GM19328 (cell line): ENCODE measurements around the gene NHP2.
"Not testable (repeated sequence)": the region's sequence is repeated elsewhere in the genome, so short reads cannot be mapped to it uniquely, and the experiment has no call there.

Experiments used
- ATAC-seq: cut with Tn5 transposase; IDR thresholded peaks from one replicate; pipeline ENCODE4 v1.9.1; 2021; ENCODE audit warnings: mild to moderate bottlenecking, moderate library complexity; ENCODE audit not compliant: unreplicated experiment

The NHP2 gene

DNA sequence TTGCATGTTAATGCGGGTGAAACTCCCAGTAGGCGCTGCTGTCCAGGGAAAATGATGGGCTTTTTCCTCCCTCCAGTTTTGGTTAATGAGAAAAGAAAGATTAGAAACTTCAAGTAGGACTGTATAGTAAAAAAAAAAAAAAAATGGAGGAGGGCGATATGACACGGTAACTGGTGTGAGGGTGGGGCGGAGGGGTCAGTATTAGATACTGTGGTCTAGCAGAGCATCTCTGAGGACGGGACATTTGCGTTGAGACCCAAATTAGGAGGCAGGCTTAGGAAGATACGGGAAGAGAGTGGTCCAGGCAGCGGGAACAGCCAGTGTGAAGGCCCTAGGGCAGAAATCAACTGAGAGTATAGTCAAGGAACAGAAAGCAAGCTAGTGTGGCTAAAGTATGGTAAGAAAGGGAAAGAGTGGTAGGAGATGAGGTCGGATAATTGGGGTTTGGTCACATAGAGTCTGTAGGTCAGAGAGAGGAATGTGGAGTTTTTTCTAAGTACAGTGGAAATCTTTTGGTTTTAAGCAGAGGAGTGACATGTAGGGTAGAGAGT is 22.2 kb downstream of the NHP2 start:
- ATAC-seq = no peak

DNA sequence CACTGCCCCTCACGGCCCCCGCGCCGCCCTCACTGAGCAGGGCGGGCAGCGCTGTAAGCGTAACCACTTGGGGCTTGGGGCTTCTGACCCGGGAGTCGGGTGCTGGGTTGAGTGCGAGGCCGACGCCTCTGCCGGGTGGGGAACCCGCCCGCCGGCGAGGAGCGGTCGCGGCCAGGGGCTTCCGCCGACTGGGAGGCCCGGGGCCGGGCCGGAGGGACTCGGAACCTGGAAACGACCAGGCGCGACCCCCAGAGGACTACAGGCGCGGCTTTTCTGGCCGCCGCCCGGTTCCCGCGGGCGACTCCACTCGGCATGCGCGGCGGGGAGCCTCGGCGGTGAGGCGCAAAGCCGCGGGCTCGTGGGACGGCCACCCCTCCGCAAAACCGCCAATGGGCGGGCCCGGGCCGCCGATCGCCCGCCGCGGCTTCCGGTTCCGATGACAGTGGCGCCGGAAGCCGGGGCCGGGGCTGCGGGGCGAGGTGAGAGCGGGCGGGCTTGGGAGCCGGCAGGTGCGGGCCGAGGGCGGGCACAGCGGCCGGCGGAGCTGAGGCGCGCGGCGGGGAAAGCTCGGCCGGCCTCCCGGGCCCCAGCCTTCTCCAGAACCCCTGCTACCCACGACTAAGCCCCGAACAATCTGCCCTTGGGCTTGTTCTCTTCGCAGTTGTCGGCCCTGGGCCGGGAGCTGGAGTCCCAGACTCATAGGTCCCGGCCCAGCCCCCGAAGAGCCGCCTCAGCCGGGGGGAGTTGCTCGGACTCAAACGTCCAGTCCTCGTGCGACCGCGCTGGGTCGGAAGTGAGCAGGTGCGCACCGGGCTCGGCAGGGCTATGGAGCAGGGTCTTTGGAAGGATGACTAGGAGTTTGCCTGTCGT is 22.9 kb downstream of the NHP2 start, which contains the start of gene RMND5B:
Gene RMND5B (plus strand): TSS at position 439 of the 870 bp plus-strand sequence. CDS start 7,106 bp downstream, outside the sequence.
- peak; percentile 85 for ATAC-seq

DNA sequence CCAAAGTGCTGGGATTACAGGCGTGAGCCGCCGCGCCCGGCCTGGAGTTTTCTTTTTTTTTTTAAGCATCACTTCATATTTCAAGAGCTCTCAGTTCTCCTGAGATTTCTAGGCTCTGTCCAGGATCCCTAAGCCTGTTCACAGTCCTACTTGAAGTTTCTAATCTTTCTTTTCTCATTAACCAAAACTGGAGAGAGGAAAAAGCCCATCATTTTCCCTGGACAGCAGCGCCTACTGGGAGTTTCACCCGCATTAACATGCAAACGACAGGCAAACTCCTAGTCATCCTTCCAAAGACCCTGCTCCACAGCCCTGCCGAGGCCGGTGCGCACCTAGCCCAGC is 23.5 kb downstream of the NHP2 start:
- not testable (repeated sequence) for ATAC-seq

DNA sequence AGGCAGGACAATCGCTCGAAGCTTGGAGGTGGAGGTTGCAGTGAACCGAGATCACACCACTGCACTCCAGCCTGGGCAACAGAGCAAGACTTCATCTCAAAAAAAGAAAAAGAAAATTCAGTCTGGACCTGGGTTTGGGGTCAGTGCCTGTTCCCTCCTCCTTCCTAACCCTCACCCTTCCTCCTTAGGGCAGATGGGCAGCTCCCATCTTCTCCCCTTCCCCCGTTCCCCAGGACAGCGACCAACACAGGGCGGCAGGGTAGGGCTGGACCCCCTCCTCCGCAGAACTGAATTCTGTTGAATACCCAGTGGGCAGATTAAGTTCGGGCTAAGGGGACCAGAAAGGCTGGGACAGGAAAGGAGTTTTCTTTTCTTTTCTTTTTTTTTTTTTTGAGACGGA is 24.4 kb downstream of the NHP2 start:
- ATAC-seq = no peak

DNA sequence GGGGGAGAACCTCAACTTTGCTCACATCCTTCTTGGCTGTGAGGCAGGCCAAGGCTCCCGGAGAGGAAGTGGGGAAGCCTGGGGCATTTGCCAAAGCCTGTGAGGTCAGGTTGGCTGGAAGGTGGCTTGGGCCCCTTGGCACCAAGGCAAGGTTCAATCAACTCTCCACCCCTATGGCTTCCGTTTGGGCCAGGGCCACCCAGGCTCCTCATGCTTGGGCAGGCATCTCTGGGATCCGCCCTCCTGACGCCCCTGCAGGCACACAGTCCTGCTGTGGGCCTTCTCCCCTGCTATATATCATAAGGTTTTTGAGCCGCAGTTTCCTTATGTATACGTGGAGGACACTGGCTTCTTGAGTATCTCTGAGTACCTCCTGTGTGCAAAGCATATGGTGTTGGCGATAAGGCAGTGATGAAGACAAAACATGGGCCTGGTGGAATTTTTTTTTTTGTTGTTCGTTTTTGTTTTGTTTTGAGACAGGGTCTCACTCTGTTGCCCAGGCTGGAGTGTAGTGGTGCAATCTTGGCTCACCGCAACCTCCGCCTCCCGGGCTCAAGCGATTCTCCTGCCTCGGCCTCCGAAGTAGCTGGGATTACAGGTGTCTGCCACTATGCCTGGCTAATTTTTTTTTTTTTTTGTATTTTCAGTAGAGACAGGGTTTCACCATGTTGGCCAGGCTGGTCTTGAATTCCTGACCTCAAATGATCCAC is 26.2 kb downstream of the NHP2 start:
- ATAC-seq = not testable (repeated sequence)

DNA sequence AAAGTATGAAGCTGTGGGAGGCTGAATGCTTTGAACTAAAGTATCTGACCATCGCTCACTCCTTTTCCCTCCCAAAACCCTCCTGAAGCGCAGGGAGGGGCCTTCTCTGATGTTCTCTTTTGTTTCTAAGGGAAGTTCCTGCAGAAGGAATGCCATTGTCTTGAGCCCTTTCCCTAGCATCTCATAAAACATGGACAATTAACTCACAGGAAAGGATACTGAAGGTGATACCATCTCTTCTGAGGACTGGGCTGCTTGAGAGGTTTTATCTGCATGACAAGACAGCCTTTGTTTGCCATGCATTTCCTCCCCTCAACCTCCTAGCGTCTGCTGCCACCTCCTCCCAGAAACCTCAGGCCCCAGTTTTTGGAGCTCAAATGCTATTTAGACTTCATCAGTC is 27.1 kb downstream of the NHP2 start:
- no peak for ATAC-seq

DNA sequence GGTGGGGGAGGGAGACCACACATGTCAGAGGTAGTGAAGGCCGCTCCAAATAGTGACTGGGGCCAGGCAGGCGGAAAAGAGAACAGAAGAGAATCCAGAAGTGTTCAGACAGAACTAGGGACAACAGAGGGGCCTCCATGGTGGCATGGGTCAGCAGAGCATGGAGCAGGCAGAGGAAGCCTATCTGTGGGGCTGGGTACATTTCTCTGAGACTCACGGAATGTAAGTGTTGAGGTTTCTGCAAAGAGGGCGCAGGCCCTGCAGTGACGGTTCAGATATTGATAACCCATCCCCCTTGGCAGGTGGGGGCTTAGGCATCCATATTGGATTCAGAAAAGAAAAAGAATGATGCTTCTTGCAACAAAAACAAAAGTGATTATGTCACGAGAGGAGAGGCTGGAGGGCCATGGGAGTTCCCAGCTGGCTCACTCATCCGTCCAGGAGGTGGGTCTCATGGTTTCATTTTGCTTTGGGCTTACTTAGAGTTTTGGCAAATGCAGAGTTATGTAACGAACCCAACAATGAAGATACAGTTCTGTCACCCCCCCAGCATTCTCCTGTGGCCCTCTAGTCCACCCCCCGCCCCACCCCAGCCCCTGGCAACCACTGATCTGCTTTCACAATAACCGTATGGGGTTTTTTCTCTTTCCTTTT is 28.3 kb downstream of the NHP2 start:
- no peak for ATAC-seq

DNA sequence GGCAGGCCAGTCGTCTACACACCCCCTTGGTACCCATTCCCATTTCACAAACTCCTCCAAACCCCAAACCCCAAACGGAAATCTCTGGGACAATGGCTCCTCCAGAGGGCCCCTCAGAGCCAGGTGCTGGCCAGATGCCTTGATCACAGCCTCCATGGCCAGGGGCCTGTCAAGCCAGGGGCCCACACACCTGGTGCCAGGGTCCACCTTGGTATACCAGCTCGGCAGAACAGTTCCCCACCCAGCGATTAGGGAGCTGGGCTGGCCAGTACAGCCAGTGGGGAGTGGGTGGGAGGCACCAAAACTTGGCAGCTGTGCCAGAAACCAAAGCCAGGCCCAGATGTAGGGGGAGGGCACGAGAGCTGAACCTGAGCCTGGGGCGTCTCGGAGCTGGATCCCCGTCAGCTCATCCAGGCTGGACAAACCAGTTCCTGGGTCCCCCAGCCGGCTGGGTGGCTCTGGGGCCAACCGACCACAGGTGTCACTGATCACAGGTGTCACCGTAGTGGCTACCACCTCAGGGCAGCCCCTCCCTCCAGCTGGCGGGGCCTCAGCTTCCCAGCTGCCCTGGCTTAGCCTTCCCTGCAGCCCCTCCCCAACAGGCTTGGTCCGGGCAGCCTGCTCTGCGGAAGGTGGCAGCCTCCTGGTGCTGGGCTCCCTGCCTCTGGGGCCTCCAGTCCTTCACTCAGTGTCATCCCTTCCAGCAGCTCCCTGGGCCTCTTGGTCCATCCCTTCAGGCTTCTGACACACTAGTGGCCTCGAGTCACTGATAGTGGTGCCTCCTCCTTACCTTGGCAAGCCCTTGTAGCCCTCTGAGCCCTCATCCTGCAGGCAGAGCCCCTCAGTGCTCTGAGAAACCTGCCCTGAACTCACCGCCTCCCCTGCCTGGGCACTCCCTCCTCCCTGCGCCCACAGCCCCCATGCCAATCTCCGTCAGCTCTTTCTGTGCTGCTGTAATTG is 29.4 kb downstream of the NHP2 start:
- ATAC-seq = no peak

DNA sequence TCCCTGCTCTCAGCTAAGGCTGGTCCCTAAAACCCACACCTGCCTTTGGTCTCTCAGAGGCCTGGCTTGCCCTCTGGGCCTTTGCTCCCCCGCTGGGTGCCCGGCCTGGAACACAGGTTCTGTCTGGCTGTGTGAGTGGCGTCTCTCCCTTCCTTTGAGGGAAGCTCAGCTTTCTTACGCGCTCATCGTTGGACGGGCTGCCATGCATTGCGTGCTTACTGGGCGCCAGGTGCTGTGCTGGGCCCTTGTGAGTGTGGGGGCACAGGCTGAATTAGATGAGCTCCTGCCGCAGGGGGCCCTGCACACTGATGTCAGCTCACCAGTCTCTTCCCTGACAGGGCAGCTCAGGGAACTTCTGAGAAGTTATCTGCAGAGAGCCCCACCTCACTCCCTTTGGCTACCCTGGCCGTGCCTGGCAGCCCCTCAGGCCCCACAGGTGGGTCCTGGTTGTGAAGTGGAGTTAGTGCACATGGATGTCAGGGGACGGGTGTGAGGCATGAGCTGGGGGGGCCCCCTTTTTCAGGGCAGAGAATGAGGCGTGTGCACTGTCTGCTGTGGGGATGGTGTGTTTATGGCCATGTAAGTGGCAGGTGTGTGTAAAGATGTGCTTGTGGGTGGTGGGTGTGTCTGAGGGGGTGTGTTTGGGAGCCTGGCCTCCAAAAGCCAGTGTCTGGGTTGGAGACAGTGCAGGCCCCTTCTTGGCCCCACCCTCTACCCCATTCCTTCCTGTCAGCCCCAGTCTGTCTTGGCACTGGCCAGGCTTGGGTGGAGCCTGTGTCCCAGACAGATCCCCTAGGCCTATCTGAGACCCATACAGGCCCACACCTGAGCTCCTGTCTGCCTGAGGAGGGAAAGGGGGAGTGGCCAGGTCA is 30.4 kb downstream of the NHP2 start:
- no peak for ATAC-seq

DNA sequence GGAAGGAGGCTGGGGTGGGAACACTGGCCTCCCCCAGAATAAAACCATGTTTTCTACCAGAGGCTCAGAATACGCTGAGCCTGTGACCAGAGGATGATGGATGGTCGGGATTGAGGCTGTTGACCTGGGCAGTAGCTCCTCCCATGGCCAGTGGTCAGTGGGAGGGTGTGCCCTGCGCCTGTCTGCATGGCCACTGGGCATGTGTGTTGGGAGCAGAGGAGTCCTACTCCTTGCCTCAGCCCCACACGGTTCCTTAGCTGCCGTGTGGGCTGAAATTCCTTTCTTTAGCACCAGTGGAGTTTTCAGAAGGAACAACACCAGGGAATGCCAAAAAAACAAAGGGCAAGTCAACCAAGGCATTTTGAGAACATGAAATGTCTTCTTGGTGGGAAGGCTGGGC is 31.3 kb downstream of the NHP2 start:
- no peak for ATAC-seq

DNA sequence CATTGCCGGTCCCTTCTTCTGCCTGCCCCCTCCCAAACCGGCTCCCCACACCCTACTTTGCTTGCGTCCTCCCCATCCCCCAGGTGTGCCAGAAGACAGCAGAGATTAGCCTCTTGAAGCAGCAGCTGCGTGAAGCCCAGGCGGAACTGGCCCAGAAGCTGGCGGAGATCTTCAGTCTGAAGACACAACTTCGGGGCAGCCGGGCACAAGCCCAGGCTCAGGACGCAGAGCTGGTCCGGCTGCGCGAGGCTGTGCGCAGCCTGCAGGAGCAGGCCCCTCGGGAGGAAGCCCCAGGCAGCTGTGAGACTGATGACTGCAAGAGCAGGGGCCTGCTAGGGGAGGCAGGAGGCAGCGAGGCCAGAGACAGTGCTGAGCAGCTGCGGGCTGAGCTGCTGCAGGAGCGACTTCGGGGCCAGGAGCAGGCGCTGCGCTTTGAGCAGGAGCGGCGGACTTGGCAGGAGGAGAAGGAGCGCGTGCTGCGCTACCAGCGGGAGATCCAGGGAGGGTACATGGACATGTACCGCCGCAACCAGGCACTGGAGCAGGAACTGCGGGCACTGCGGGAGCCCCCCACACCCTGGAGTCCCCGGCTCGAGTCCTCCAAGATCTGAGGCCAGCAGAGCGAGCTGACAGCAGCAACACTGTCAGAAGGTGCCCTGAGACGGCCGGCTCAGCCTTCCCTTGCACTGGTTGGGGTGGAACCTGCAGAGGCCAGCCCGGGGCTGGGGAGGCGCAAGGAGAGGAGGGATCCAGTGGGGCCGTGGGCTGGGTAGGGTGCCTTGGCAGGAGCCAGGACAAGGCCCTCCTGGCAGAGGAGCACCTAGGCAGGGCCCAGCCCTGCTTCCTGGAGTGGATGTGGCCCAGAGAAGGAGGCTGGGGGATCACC is 32.1 kb downstream of the NHP2 start:
- ATAC-seq = no peak

DNA sequence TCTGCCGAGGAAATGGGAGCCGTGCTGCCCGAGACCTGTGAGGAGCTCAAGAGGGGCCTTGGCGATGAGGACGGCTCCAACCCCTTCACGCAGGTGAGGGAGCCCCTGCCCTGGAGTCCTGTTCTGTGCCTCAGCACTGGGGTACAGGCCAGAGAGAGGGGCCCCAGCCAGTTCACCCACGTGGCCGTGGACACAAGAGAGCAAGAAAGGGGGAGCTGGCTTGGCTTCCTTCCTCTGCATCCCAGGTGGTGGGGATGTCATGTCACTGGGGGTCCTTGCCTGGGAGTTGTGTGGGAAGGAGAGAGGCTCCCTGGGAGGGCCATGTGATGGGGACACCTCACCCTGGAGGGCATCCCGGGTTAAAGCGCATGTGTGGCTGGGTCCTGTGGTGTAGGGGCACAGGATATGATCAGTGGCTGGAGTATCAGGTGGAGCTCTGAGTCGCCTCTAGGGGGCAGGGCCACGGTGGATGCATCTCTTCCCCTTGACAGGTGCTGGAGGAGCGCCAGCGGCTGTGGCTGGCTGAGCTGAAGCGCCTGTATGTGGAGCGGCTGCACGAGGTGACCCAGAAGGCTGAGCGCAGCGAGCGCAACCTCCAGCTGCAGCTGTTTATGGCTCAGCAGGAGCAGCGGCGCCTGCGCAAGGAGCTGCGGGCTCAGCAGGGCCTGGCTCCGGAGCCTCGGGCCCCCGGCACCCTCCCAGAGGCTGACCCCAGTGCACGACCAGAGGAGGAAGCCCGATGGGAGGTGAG is 32.9 kb downstream of the NHP2 start:
- ATAC-seq = peak; percentile 56

DNA sequence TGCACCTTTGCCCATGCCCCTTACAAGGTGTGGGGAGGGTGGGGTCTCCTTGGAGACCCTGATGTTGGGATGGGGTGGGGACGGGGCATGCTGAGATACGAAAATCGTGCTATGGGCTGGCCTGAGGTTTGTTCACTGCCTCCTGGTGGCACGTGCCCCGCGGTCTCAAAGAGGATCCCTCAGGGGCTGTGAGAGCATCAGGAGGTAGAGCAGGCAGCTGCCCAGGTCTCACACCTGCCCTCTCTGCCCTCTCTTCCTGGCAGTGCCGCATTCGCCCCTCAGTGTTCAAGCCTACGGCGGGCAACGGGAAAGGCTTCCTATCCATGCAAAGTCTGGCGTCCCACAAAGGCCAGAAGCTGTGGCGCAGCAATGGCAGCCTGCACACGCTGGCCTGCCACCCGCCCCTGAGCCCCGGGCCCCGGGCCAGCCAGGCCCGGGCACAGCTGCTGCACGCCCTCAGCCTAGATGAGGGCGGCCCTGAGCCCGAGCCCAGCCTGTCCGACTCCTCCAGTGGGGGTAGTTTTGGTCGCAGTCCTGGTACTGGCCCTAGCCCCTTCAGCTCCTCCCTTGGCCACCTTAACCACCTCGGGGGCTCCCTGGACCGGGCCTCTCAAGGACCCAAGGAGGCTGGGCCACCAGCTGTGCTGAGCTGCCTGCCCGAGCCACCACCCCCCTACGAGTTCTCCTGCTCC is 33.6 kb downstream of the NHP2 start:
- no peak for ATAC-seq

DNA sequence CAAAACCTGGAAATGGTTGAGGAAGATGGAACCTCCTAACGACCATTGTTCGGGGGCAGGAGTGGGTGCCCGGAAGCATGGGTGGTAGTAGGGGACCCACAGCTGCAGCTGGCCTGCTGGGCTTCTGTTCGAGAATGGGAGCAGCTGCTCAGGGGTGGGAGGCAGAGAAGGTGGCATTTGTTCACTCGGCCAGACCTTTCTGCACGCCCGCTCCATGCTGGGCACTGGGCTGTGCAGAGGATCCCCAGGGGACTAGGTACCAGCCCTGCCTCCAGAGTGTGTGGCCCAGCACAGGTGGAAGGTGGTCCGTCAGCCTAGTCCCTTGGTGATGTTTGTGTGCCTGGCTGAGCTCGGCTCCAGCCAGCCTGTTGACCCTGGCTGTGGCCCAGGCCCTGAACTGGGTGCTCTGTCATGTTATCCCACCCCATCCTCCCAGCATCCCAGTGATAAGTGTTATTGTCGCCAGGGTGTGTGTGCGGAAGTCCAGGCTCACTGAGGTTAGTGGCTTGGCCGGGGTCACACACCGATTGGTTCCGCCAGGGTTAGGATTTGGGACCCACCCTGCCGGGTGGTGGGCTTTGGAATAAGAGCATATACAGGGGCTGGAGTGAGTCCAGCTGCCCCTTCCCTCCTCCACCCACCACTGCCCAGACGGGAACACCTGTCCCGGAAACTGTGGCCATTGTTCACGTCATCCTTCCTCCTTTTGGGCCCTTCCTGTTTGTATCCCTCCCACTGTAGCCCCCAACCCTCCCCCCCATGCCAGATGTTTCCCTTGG is 35.6 kb downstream of the NHP2 start:
- ATAC-seq = no peak

DNA sequence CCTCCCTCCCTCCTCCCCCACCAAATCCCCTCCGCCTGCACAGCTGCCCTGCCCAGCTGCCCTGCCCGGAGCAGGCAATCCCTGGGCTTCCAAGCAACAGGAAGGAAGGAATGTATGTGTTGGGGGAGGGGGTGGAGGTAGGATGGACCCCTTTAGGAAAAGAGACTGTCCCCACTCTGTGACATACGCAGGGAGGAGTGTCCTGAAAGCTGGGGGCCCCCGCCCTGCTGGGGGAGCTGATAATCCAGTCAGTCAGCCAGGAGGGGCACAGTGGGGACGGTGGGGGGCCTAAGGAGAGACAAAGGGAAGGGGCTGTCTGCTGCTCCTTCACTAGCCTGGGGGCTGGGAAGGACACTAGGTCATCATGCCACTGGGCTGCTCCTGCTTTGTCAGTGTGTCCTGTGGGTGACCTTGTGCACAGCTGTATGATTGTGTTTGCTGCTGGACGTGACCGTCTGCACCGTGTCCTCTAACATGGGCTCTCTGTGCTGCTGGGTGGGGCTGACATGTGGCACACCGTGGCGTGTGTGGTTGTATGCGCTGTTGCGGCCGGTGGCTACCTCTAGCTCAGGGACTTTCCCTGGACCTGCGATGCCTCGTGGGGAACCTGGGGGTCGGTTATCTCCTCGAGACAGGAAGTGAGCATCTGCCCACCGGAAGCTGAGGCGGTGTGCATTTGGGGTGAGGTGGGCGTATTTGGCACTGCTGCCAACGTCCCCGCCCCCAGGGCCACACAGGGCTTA is 37.4 kb downstream of the NHP2 start:
- no peak for ATAC-seq

DNA sequence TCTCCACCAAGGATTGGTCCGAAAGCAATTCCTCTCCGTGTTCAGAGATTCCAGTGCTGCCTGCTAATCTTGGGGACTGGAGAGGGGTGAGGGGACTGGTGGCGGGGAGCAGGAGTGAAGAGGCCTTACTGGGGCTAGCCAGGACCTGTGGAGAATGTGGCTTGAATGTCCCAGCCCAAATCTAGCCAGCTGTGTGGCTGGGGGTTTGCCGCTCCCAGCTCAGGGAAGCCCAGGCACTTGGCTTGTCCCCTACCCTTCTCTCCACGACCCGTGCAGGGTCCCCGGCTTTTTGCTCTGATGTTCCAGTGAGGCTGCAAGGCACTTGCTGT is 37.9 kb downstream of the NHP2 start:
- ATAC-seq = no peak
